ENCODE data around the gene RAPH1. TPM values are rescaled to one million over a fixed set of nuclear protein-coding genes. Genes with fewer than 3 reads are reported as not detected.

Gene RAPH1, protein sequence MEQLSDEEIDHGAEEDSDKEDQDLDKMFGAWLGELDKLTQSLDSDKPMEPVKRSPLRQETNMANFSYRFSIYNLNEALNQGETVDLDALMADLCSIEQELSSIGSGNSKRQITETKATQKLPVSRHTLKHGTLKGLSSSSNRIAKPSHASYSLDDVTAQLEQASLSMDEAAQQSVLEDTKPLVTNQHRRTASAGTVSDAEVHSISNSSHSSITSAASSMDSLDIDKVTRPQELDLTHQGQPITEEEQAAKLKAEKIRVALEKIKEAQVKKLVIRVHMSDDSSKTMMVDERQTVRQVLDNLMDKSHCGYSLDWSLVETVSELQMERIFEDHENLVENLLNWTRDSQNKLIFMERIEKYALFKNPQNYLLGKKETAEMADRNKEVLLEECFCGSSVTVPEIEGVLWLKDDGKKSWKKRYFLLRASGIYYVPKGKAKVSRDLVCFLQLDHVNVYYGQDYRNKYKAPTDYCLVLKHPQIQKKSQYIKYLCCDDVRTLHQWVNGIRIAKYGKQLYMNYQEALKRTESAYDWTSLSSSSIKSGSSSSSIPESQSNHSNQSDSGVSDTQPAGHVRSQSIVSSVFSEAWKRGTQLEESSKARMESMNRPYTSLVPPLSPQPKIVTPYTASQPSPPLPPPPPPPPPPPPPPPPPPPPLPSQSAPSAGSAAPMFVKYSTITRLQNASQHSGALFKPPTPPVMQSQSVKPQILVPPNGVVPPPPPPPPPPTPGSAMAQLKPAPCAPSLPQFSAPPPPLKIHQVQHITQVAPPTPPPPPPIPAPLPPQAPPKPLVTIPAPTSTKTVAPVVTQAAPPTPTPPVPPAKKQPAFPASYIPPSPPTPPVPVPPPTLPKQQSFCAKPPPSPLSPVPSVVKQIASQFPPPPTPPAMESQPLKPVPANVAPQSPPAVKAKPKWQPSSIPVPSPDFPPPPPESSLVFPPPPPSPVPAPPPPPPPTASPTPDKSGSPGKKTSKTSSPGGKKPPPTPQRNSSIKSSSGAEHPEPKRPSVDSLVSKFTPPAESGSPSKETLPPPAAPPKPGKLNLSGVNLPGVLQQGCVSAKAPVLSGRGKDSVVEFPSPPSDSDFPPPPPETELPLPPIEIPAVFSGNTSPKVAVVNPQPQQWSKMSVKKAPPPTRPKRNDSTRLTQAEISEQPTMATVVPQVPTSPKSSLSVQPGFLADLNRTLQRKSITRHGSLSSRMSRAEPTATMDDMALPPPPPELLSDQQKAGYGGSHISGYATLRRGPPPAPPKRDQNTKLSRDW
- 0.65 and 1.7 TPM in 2 replicates for total RNA-seq (2011; cell fraction: chromatin; rRNA removed; ENCODE audit: low replicate concordance)
- 0.26 and 1.5 TPM in 2 replicates for total RNA-seq (2011; cell fraction: nucleolus; rRNA removed)
- 0.53 and 0.59 TPM in 2 replicates for total RNA-seq (2011; cell fraction: nucleoplasm; rRNA removed)
- total RNA-seq (2014; rRNA removed) (0.41 and 1.2 TPM in 2 replicates), total RNA-seq (2014; rRNA removed; fragmentation: Illumina TruSeq; extraction: Trizol) (0.25 and 0.73 TPM in 2 replicates), total RNA-seq (2015; rRNA removed; fragmentation: Illumina TruSeq; extraction: Trizol) (0.15 and 0.18 TPM in 2 replicates), total RNA-seq (2021) (0.71 and 0.74 TPM in 2 replicates), polyA plus RNA-seq (2011; rRNA removed) (0.41 and 0.64 TPM in 2 replicates), polyA plus RNA-seq (2014; fragmentation: Illumina TruSeq; extraction: Trizol) (0.26 and 0.55 TPM in 2 replicates), polyA plus RNA-seq (2014; fragmentation: Nextera tagmentation; extraction: Ambion mirVana) (under 1 TPM; 0.07 to 0.27 TPM), polyA plus RNA-seq (2014; rRNA removed) (0.13 and 1.8 TPM in 2 replicates), polyA minus RNA-seq (2011; rRNA and poly(A)+ RNA removed) (0.75 and 1.8 TPM in 2 replicates), Bru-seq, nascent RNA (percentile 30 among the genes with signal in this experiment), BruChase-seq, experiment 1, labeled RNA remaining after a 2-hour chase (percentile 29 among the genes with signal in this experiment), BruChase-seq, experiment 2, labeled RNA remaining after a 6-hour chase (percentile 30 among the genes with signal in this experiment)
- polyA plus RNA-seq (2011; cell fraction: cytosol; rRNA removed) = 0.06 and 0.31 TPM in 2 replicates
- 0.31 TPM in 2 replicates for polyA plus RNA-seq (2011; cell fraction: nucleus; rRNA removed)
- polyA plus RNA-seq (2012) = 0.14 and 0.28 TPM in 2 replicates
- polyA minus RNA-seq (2011; cell fraction: cytosol; rRNA and poly(A)+ RNA removed) = 0.38 and 0.82 TPM in 2 replicates
- polyA minus RNA-seq (2011; cell fraction: nucleus; rRNA and poly(A)+ RNA removed) = 0.13 and 0.22 TPM in 2 replicates
- long read RNA-seq, experiment 1, partial matches to known transcripts = 0 of 5 reads
- long read RNA-seq, experiment 1, other reads (novel, unspliced or antisense) = 5 of 5 reads
- long read RNA-seq, experiment 2 = 0 reads
- long read RNA-seq, experiment 3 = 0 reads

DNA sequence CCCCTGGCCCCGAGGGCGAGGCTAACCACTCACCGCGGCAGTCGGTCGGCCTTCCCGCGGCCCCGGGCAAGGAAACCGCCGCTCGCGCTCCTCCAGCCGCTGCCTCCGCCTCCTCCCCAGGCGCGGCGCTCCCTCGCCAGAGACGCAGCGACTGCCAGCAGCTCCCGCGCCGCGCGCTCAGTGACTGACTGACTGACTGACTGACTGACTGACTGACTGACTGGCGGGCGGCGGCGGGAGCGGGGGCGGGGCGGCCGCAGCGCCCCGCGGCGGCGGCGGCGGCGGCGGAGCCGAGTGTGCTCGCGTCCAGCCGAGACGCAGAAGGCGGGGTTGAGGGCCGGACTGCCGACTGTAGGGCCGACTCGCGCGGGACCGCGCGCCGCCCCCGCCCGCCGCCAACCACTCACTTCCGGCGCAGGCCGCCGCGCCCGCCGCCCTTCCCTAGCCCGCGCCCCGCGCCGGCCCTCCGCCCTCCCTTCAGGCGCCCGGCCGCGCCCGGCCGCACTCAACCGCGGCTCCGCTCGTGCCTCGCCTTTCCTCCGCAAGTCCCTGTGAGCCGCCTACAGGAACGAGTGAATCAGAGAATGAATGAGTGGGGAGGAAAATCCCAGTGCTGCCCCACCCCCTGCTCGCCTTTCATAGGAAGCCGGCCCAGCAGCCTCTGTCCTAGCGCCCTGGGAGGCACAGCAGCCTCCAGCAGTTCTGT is at the start of gene RAPH1:
TSS of gene RAPH1 (minus strand) at position 224 of the 706 bp plus-strand sequence. CDS start 39,948 bp downstream, outside the sequence.
- Histone ChIP-seq H3K79me2 (ENCODE audit: control insufficient read depth, insufficient read depth, low read length) (no peaks in the 10 kb centered on the region), H3K9ac (ENCODE audit: insufficient read depth in 1 of 2, low read depth in 2 of 2, low read length in 2 of 2) (peak within 1 kb of the TSS; percentile 72 to 93), H3K27me3 (ENCODE audit: control insufficient read depth in 2 of 2, insufficient read depth in 2 of 2, low read length in 2 of 2) (peaks cover 4 to 6% of the 10 kb centered on the region in 2 experiments; a peak in 1 of 5 replicates), H3K4me1 (replicated peaks in 1 of 2; ENCODE audit: control insufficient read depth in 2 of 2, insufficient read depth in 2 of 2, low read length in 2 of 2) (peaks cover 5 to 8% of the 10 kb centered on the region in 2 experiments; a peak in 4 of 5 replicates), H3K36me3 (ENCODE audit: control insufficient read depth, insufficient read depth, low read length) (no peaks in the 10 kb centered on the region), H3K27ac (ENCODE audit: extremely low read depth, low read depth, low read length) (peak within 1 kb of the TSS; percentile 73), H3K4me3 (peak within 1 kb of the TSS; percentile 64), H2AFZ (ENCODE audit: low read depth, low read length) (peak within 1 kb of the TSS; percentile 97), H3K9me1 (ENCODE audit: control insufficient read depth, insufficient read depth, low read length) (no peaks in the 10 kb centered on the region), H4K20me1 (replicated peaks; ENCODE audit: control insufficient read depth, insufficient read depth, low read length) (peaks cover 3% of the 10 kb centered on the region; the same call in 1 of the 2 replicates), H3K4me2 (ENCODE audit: insufficient read depth, low read length) (peak within 1 kb of the TSS; percentile 92), H3K9me3 (replicated peaks; ENCODE audit: control insufficient read depth, insufficient read depth, low read depth, low read length) (0 out of 2 replicates have a peak, but pooled peaks cover 3% of the 10 kb centered on the region)
- ChIA-PET POLR2A (no interaction called here), CTCF (ENCODE audit: low intra/inter-chr PET ratio) (interaction anchor here (0.6 kb wide), 1 partner anchor 103 kb away, joined by 3 read pairs; no protein-coding TSS in a partner anchor)
- no TSS peak for BruUV-seq (replicated peaks)
- ATAC-seq = peak; percentile 99
- in situ Hi-C loops (cut with MboI) (no loop called here), intact Hi-C loops (cut with micrococcal nuclease) (no loop called here)
- WGBS (ENCODE audit: insufficient coverage, low coverage, missing lambda C conversion rate) = 1% methylated on average over 28 of the region's 92 CpGs
- FAIRE-seq = no peak
- DNase-seq (ENCODE audit: extremely low read depth in 1 of 4, low spot score in 3 of 4) = peak; percentile 78 to 83 (median 82)
- TF ChIP-seq, protein P1, sequence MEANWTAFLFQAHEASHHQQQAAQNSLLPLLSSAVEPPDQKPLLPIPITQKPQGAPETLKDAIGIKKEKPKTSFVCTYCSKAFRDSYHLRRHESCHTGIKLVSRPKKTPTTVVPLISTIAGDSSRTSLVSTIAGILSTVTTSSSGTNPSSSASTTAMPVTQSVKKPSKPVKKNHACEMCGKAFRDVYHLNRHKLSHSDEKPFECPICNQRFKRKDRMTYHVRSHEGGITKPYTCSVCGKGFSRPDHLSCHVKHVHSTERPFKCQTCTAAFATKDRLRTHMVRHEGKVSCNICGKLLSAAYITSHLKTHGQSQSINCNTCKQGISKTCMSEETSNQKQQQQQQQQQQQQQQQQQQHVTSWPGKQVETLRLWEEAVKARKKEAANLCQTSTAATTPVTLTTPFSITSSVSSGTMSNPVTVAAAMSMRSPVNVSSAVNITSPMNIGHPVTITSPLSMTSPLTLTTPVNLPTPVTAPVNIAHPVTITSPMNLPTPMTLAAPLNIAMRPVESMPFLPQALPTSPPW (CRISPR knock-in tag; IDR thresholded peaks at IDR 0.05) = peak; percentile 79
- TF ChIP-seq KLF13 (tag; IDR thresholded peaks at IDR 0.05; ENCODE audit: borderline replicate concordance, low read depth) = no peak
- TF ChIP-seq, protein P2, sequence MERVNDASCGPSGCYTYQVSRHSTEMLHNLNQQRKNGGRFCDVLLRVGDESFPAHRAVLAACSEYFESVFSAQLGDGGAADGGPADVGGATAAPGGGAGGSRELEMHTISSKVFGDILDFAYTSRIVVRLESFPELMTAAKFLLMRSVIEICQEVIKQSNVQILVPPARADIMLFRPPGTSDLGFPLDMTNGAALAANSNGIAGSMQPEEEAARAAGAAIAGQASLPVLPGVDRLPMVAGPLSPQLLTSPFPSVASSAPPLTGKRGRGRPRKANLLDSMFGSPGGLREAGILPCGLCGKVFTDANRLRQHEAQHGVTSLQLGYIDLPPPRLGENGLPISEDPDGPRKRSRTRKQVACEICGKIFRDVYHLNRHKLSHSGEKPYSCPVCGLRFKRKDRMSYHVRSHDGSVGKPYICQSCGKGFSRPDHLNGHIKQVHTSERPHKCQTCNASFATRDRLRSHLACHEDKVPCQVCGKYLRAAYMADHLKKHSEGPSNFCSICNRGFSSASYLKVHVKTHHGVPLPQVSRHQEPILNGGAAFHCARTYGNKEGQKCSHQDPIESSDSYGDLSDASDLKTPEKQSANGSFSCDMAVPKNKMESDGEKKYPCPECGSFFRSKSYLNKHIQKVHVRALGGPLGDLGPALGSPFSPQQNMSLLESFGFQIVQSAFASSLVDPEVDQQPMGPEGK (CRISPR knock-in tag; IDR thresholded peaks at IDR 0.05; ENCODE audit: borderline replicate concordance) = no peak

All from K562 (cell line).